GM06990 (cell line): ENCODE data around the gene EFR3B.
"Not testable (repeated sequence)": the region's sequence is repeated elsewhere in the genome, so short reads cannot be mapped to it uniquely, and the experiment has no call there.

Experiments used
- DNase-seq: peaks from one replicate; pipeline ENCODE4 v3.0.0-alpha.2; 2011; ENCODE audit not compliant: insufficient read length; ENCODE audit errors: extremely low read depth
- H3K27me3 ChIP-seq: replicated peaks from 2 replicates; pipeline ENCODE4 v1.6.0; 2011; ENCODE audit warnings: low read length; ENCODE audit not compliant: control insufficient read depth, insufficient read depth
- H3K36me3 ChIP-seq: 2 replicates; pipeline ENCODE4 v1.5.1; 2011; ENCODE audit warnings: low read length; ENCODE audit not compliant: control insufficient read depth, insufficient read depth
- H3K4me3 ChIP-seq: replicated peaks from 2 replicates; pipeline ENCODE4 v1.5.1; 2011; ENCODE audit warnings: low read depth, mild to moderate bottlenecking, control low read depth, low read length
- TF ChIP-seq, protein P1 (sequence below): IDR thresholded peaks from 2 replicates; pipeline ENCODE4 v1.5.1; 2011; ENCODE audit warnings: low read length, control low read depth, mild to moderate bottlenecking, inconsistent platforms; ENCODE audit not compliant: insufficient read depth, poor library complexity, severe bottlenecking

EFR3B gene

DNA sequence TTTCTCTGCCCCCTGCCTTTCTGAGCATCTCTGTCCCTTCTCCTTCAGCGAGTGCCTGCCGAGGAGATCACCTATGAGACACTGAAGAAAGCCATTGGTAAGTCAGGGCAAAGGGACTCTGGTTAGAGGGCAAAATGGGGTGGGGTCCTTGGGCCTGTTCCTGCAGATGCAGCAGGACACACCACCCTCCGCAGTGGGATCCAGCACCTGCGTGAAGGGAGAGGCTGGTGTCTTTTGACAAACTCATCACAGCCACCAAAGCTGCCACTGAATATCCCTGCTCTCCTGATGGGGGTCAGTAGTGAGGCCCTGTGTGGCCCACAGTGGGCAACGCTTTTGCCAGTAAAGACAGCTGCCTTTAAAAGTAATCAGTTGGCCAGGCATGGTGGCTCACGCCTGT, 107.8 kb downstream of the EFR3B start:
- Histone ChIP-seq H3K27me3 (no peaks in the 10 kb centered on the region), H3K36me3 (no peaks in the 10 kb centered on the region), H3K4me3 (no peak overlapping the region)
- TF ChIP-seq, protein P1, sequence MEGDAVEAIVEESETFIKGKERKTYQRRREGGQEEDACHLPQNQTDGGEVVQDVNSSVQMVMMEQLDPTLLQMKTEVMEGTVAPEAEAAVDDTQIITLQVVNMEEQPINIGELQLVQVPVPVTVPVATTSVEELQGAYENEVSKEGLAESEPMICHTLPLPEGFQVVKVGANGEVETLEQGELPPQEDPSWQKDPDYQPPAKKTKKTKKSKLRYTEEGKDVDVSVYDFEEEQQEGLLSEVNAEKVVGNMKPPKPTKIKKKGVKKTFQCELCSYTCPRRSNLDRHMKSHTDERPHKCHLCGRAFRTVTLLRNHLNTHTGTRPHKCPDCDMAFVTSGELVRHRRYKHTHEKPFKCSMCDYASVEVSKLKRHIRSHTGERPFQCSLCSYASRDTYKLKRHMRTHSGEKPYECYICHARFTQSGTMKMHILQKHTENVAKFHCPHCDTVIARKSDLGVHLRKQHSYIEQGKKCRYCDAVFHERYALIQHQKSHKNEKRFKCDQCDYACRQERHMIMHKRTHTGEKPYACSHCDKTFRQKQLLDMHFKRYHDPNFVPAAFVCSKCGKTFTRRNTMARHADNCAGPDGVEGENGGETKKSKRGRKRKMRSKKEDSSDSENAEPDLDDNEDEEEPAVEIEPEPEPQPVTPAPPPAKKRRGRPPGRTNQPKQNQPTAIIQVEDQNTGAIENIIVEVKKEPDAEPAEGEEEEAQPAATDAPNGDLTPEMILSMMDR: no peak
- DNase-seq: no peak

GRCh38 chr2:25150993-25151392, 109.1 kb downstream of the EFR3B start:
- DNase-seq, H3K27me3 ChIP-seq, H3K36me3 ChIP-seq, H3K4me3 ChIP-seq: not testable (repeated sequence)

GRCh38 chr2:25151718-25152117, 109.8 kb downstream of the EFR3B start:
- TF ChIP-seq, protein P1: no peak
- H3K36me3 ChIP-seq: no peaks in the 10 kb centered on the region
- DNase-seq: no peak
- H3K27me3 ChIP-seq: no peaks in the 10 kb centered on the region
- H3K4me3 ChIP-seq: no peak overlapping the region

DNA sequence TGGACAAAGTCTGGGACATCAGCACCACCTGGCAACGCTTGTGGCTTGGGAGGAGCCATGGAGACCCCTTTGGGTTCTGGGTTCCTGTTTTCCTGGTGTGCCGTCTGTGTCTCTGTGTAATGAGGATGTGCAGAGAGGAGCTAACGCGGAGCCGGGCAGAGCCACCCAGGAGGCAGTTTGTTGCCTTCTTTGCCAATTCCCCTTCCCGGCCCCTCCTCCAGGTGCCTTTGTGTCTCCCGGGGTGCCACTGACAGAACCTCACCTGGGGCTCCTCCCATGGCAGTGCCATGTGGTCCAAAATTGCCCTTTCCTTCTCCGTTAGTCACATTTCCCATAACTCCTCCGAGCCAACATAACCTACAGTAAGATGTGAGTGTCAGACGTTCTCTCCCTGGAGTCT, 113.5 kb downstream of the EFR3B start:
- Histone ChIP-seq H3K36me3 (no peaks in the 10 kb centered on the region), H3K27me3 (no peaks in the 10 kb centered on the region), H3K4me3 (no peak overlapping the region)
- DNase-seq: no peak
- TF ChIP-seq, protein P1: no peak

- Histone ChIP-seq H3K36me3 (no peaks in the 10 kb centered on the region), H3K27me3 (no peaks in the 10 kb centered on the region), H3K4me3 (no peak overlapping the region)
- TF ChIP-seq, protein P1: no peak
- DNase-seq: no peak
These were observed 116.4 kb downstream of the EFR3B start for GRCh38 chr2:25158096-25158852.

DNA sequence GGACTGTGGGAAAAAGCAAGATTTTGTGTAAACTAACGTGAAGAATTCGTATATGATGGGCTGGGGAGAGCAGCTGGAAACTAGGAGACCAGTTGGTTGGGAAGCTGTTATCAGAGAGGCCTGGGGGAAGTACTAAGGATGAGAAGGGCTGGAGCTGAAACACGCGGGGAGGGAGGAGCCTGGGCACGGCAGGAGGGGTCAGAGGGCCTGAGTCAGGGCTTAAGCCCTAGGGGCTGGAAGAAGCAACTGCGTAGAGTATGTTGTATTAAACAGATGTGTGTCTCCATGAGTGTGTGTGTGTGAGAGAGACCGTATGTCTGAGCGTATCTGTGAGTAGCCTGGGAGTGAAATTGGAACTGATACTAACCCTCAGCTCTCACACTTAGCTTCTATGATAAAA, 118.1 kb downstream of the EFR3B start:
- TF ChIP-seq, protein P1: no peak
- DNase-seq: no peak
- no peak overlapping the region for H3K4me3 ChIP-seq
- no peaks in the 10 kb centered on the region for H3K36me3 ChIP-seq
- no peaks in the 10 kb centered on the region for H3K27me3 ChIP-seq
